IPS-18a (cell line): Measurements from ENCODE around the gene IL37.
"Not testable (repeated sequence)": the region's sequence is repeated elsewhere in the genome, so short reads cannot be mapped to it uniquely, and the experiment has no call there.

Experiments used
- H3K27ac ChIP-seq: one replicate; pipeline ENCODE4 v1.5.1; 2013; ENCODE audit warnings: low read length
- H3K27me3 ChIP-seq: one replicate; pipeline ENCODE4 v1.6.1; 2013; ENCODE audit warnings: mild to moderate bottlenecking, low read length; ENCODE audit not compliant: control insufficient read depth, insufficient read depth
- H3K36me3 ChIP-seq: one replicate; pipeline ENCODE4 v1.6.1; 2013; ENCODE audit warnings: low read depth, low read length; ENCODE audit not compliant: control insufficient read depth
- H3K4me1 ChIP-seq: one replicate; pipeline ENCODE4 v1.6.1; 2013; ENCODE audit warnings: low read depth, low read length; ENCODE audit not compliant: control insufficient read depth
- H3K4me3 ChIP-seq: one replicate; pipeline ENCODE4 v1.5.1; 2013; ENCODE audit warnings: low read length
- H3K9ac ChIP-seq: one replicate; pipeline ENCODE4 v1.6.1; 2013; ENCODE audit warnings: mild to moderate bottlenecking, low read length, moderate library complexity
- H3K9me3 ChIP-seq: one replicate; pipeline ENCODE4 v1.6.1; 2013; ENCODE audit warnings: low read depth, low read length; ENCODE audit not compliant: control insufficient read depth

IL37 gene

DNA sequence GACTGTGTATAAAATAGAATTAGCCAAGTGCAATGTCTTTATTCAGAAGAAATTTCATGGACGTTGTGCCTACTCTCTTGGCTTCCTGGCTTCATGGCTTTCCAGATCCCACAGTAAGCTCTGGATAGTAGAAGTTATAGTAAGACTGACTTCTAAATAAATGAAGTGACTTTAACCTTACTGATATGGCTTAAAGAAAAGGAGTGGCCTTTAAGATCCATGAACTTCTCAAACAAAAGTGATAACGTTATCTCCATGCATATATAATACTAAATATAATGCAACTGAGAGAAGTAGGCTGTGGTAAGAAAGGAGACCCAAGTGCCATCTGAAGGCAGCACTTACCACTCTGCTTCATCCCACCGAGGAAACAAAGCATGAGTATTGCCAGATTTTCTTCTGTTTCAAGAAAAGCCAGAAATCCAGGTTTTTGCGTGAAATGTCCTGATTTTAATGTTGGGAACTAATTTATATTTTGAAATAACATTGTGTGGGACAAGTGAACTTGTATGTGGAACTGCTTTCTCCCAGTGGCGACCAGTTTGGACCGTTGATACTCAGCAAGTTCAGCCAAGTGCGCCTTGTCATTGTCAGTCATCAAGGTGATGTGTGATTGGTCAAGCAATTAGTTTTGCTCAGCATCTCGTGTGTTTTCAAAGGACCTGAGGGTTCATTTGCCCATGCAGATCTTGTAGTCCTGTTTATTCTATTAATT is 13.9 kb upstream of the IL37 start:
- no peak overlapping the region for H3K4me3 ChIP-seq
- H3K9ac ChIP-seq = no peak overlapping the region
- H3K9me3 ChIP-seq = no peaks in the 10 kb centered on the region
- no peak overlapping the region for H3K27ac ChIP-seq
- H3K4me1 ChIP-seq = no peaks in the 10 kb centered on the region
- H3K27me3 ChIP-seq = no peaks in the 10 kb centered on the region
- no peaks in the 10 kb centered on the region for H3K36me3 ChIP-seq

DNA sequence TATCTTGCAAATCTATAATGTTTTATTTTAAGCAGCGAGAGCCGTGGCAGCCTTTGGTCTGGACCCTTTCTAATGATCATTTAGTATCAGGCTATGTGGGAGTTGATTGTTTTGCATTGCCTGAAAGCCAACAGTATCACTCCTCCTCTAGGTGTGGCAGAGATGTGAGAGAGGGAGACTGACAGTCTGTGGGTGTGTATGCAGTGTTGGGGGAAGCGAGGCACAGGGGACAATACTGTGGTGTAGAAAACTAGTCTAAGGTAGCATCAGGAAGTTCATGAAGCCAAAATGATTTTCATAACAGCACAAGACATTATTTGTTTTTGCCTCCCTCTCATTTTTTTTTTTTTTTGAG is 13.4 kb upstream of the IL37 start:
- H3K9ac ChIP-seq = no peak overlapping the region
- H3K4me1 ChIP-seq = no peaks in the 10 kb centered on the region
- H3K27me3 ChIP-seq = no peaks in the 10 kb centered on the region
- H3K9me3 ChIP-seq = no peaks in the 10 kb centered on the region
- no peaks in the 10 kb centered on the region for H3K36me3 ChIP-seq
- no peak overlapping the region for H3K4me3 ChIP-seq
- no peak overlapping the region for H3K27ac ChIP-seq

DNA sequence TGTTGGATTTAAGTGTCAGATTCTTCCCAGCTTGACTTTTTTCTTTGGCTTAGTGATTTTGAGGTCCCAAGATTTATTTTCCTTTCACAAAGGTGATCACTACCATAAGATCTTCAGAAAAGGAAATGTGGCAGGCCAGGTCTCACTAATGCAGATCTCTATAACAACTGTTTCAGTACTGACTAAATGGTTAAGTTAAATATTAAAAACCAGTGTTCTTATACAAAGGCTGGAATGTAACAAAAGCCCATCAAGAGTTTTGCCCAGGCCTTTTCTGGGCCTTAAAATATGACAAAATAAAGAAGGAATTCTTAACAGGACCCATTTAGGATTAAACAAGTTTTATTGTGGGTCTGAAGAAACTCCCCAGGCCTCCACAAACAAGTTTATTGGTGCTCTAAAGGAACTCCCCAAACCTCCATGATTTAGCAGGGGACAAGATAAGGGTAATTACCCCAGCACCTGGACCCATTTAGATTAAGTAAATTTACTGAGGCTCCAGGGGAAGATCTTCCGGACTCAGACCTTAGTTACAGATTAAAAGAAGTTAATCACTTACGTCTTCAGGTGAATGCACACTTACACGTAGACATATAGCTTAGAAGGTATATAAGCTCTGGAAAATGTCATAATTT is 9.4 kb upstream of the IL37 start:
- not testable (repeated sequence) for H3K27ac ChIP-seq, H3K4me3 ChIP-seq, H3K4me1 ChIP-seq, H3K9me3 ChIP-seq, H3K27me3 ChIP-seq, H3K9ac ChIP-seq, H3K36me3 ChIP-seq

DNA sequence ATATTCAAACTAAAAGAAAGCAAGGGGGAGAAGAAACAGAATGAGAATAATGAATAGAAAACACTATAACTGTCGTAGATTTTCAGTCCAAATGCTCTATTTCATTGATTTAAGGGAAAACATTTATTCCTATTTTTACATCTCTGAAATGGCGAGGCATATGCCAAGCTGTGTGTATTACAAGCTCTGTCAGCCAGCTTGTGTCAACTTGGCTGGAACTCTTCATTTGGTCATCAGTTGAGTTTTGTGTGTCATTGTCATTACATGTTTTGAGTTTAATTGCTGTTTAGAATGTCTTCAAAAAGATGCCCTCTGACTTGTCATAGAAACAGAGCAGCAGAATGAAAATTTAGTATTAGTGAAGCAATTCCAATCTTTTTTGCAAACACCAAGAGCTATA is 8.1 kb upstream of the IL37 start:
- Histone ChIP-seq H3K9me3 (no peaks in the 10 kb centered on the region), H3K27ac (no peak overlapping the region), H3K4me3 (no peak overlapping the region), H3K36me3 (no peaks in the 10 kb centered on the region), H3K27me3 (no peaks in the 10 kb centered on the region), H3K4me1 (no peaks in the 10 kb centered on the region), H3K9ac (no peak overlapping the region)

DNA sequence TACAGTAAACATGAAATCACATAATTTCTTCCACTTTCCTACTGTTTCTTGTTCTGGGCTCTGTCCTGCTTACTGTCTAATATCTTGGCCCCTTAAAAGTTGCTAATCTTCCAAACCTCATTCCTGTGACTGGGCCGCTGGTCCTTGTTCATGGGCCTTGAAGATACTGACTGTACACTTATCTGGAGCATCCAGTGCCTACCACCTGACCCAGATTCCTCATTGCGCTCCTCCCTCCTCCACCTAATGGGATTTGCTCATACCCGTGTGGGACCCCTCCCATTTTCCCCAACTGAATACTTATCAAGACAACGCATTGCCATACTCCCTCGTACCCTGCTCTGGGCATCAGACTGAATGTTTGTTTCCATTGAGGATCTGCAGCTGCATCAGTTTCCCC is 6.1 kb upstream of the IL37 start:
- Histone ChIP-seq H3K4me3 (no peak overlapping the region), H3K9me3 (no peaks in the 10 kb centered on the region), H3K27me3 (no peaks in the 10 kb centered on the region), H3K4me1 (no peaks in the 10 kb centered on the region), H3K27ac (no peak overlapping the region), H3K9ac (no peak overlapping the region), H3K36me3 (no peaks in the 10 kb centered on the region)

DNA sequence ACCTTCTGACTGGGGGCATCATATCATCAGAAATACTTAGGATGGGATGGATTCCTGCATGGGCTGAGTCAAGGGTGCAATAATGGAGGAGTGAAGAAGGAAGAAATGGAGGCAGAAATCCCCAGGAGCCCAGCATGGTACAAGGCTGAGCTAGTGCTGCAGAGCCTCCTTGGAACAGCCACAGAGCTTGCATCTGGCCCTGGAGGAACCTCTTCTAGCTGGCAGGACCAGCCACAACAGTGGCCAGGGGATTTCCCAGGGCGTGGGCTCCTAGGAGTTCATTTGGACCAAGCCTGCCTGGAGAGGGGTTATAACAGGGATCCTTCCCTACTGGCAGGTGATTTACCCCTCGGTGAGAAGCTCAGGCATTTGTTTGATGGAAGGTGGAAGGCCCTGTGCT is 4.7 kb upstream of the IL37 start:
- H3K9me3 ChIP-seq = no peaks in the 10 kb centered on the region
- no peak overlapping the region for H3K9ac ChIP-seq
- H3K4me1 ChIP-seq = no peaks in the 10 kb centered on the region
- no peak overlapping the region for H3K27ac ChIP-seq
- no peaks in the 10 kb centered on the region for H3K36me3 ChIP-seq
- H3K27me3 ChIP-seq = no peaks in the 10 kb centered on the region
- no peak overlapping the region for H3K4me3 ChIP-seq

DNA sequence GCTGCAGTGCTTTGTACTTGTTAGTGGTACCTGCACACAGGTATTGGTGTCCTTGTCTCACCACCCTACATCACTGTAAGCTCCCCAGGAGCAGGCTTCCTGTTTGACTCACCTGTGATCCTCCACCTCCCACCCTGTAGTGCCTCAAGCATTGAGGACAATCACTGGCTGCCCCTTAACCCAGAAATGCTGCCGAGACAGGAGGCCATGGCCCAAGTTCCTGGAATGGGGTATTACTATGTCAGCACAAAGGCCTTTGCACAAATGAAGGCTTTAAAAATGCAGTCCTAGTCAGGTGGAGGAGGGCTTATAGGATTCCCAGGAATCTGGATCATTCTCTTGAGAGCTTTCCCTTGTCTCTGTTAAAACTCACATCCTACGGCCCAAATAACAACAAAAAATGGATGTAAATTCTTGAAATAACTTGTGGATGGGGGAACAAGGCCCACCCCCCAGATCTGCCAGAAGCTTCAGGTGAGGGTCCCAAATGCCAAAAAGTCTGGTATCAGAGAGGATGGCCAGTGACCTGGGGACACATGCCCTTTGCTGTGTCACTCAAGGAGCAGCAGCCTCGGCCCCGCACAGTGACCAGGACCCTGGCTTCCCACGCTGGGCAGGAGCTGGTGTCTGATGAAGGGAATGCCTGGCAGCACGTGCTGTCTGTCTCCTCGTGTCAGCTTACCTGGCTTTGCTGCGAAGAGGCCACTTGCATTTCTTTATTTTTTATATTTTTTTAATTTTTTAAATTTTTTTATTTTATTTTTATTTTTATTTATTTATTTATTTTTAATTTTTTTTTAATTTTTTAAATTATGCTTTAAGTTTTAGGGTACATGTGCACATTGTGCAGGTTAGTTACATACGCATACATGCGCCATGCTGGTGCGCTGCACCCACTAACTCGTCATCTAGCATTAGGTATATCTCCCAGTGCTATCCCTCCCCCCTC is 3.7 kb upstream of the IL37 start:
- H3K27ac ChIP-seq = no peak overlapping the region
- no peaks in the 10 kb centered on the region for H3K4me1 ChIP-seq
- H3K36me3 ChIP-seq = no peaks in the 10 kb centered on the region
- H3K9me3 ChIP-seq = no peaks in the 10 kb centered on the region
- H3K27me3 ChIP-seq = no peaks in the 10 kb centered on the region
- no peak overlapping the region for H3K4me3 ChIP-seq
- no peak overlapping the region for H3K9ac ChIP-seq

DNA sequence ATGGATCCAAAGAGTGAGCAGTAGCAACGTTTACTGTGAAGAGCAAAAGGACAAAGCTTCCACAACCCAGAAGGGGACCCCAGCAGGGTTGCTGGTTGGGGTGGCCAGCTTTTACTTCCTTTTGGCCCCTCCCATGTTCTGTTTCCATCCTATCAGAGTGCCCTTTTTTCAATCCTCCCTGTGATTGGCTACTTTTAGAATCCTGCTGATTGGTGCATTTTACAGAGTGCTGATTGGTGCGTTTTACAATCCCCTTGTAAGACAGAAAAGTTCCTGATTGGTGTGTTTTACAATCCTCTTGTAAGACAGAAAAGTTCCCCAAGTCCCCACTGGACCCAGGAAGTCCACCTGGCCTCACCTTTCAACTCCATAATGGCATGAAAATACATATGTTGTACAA is 2.4 kb upstream of the IL37 start:
- H3K9ac ChIP-seq, H3K27ac ChIP-seq, H3K36me3 ChIP-seq, H3K4me3 ChIP-seq, H3K9me3 ChIP-seq, H3K4me1 ChIP-seq, H3K27me3 ChIP-seq: not testable (repeated sequence)

DNA sequence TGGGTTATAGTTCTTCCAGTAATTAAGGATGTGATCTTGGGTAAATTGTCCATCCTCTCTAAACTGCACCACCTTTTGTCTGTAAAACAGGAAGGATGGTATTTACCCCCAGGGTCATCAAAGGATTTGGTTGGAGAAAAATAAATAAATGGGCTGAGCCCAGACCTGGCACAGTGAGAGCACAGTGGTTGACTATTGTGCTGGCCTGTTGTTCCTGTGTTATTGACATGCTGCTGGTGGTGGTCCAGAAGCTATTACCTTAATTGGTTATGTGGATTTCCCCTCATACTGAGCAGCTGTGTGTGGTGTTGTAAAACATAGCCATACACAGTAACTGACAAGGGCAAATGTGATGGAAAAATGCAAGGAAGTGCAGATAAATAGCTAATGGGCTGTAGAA is 746 bp upstream of the IL37 start:
- H3K36me3 ChIP-seq = no peaks in the 10 kb centered on the region
- no peaks in the 10 kb centered on the region for H3K27me3 ChIP-seq
- H3K4me1 ChIP-seq = no peaks in the 10 kb centered on the region
- no peaks in the 10 kb centered on the region for H3K9me3 ChIP-seq
- H3K27ac ChIP-seq = no peak overlapping the region
- no peak overlapping the region for H3K9ac ChIP-seq
- H3K4me3 ChIP-seq = no peak overlapping the region

DNA sequence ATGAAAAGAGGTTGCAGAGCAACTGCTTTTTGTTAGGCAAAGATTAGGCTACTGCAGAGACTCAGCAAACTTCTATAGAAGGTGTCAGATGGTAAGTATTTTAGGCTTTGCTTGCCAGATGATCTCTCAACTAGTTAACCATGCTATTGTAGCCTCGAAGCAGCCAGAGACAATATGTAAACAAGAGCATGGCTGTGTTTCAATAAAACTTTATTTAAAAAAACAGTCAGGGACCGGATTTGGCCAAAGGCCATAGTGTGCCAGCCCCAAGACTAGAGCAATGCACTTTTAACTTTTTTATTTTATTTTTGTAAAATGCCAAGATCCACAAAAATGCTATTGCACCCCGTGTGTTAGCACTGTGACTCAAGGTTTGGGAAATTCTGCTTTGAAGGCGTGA is 1.4 kb downstream of the IL37 start:
- no peaks in the 10 kb centered on the region for H3K27me3 ChIP-seq
- no peak overlapping the region for H3K9ac ChIP-seq
- H3K4me1 ChIP-seq = no peaks in the 10 kb centered on the region
- no peaks in the 10 kb centered on the region for H3K9me3 ChIP-seq
- no peak overlapping the region for H3K4me3 ChIP-seq
- no peaks in the 10 kb centered on the region for H3K36me3 ChIP-seq
- no peak overlapping the region for H3K27ac ChIP-seq

DNA sequence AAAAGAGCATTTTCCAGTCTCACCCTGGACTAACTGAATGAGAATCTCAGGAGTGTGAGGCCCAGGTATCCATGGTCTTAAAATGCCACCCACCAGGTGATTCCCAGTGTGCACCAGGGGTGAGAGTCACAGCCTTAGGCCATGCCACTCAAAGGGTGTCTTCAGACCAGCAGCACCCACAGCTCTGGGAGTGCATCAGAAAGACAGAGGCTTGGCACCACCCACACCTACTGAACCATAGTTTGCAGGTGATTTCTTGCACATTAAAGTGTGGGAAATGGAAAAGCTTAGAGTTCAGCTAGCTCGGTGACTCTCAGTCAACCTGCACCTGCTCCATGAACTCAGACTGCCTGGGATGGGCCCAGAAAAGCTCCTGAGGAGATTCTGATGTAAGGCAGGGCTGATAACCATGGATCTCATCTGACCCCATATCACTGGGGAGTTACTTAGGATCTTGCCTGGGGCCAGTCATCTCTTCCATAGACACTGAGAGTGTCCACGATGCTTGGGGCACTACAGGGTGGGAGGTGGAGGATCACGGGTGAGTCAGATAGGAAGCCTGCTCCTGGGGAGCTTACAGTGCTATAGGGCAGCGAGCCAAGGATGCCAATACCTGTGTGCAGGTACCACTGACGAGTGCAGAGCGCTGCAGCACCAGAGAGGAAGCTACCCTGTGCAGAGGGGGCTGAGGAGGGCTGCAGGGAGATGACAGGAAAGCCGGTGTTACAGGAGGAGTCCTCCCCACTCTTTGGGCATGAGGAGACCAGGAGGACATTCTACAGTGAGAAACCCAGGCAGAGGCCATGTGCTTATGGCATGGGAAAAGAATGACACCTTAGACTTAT is 4.6 kb downstream of the IL37 start:
- Histone ChIP-seq H3K27ac (no peak overlapping the region), H3K9me3 (no peaks in the 10 kb centered on the region), H3K4me1 (no peaks in the 10 kb centered on the region), H3K4me3 (no peak overlapping the region), H3K36me3 (no peaks in the 10 kb centered on the region), H3K9ac (no peak overlapping the region), H3K27me3 (no peaks in the 10 kb centered on the region)
